A673 (cell line): ENCODE data around the gene PLCB2. TPM values are rescaled to one million over a fixed set of nuclear protein-coding genes. Genes with fewer than 3 reads are reported as not detected.
A peak's percentile ranks its signal among the peaks of the same experiment; 100 is the strongest.

Experiments
- Bru-seq: library from RNA; stranded (reverse); fragments of 400-500 nt; gene quantifications from one replicate; lab custom pipeline; 2021; lab: Mats Ljungman, UMichigan
- BruChase-seq, 2 experiments: library from RNA; stranded (reverse); fragments of 400-500 nt; gene quantifications; one replicate each; lab custom pipeline; 2021; lab: Mats Ljungman, UMichigan
- BruUV-seq: library from RNA; stranded (reverse); fragments of 400-500 nt; replicated peaks from 2 replicates; lab custom pipeline; 2021; lab: Mats Ljungman, UMichigan
- CTCF ChIA-PET: fragments of 300-600 bp; sonication (Branson Sonifier 250); formaldehyde crosslinking; loops from one replicate; lab custom pipeline; 2022; ENCODE audit warnings: antibody characterized with exemption; lab: Charles Lee
- POLR2A ChIA-PET: fragments of 300-600 bp; sonication (Branson Sonifier 250); formaldehyde crosslinking; loops from one replicate; lab custom pipeline; 2022; ENCODE audit warnings: antibody characterized with exemption; ENCODE audit not compliant: low non-redundant PET; lab: Charles Lee
- DNase-seq: peaks from one replicate; pipeline ENCODE4 v3.0.0-alpha.2; 2015; ENCODE audit warnings: low spot score
- H3K27ac ChIP-seq: fragments of 200-600 bp; sonication (generic); 2 replicates; pipeline ENCODE4 v1.5.1; 2016; ENCODE audit warnings: mixed run types, low read depth, mild to moderate bottlenecking, mixed read lengths, antibody characterized with exemption, low read length; ENCODE audit not compliant: poor library complexity, severe bottlenecking
- H3K27me3 ChIP-seq: fragments of 200-600 bp; sonication (generic); replicated peaks from 2 replicates; pipeline ENCODE4 v1.6.1; 2017; ENCODE audit warnings: mixed run types, low read depth, mild to moderate bottlenecking, mixed read lengths, antibody characterized with exemption, low read length; ENCODE audit not compliant: insufficient read depth, poor library complexity
- H3K36me3 ChIP-seq: fragments of 200-600 bp; sonication (generic); 2 replicates; pipeline ENCODE4 v1.6.1; 2016; ENCODE audit warnings: mixed run types, mild to moderate bottlenecking, mixed read lengths, antibody characterized with exemption, low read length; ENCODE audit not compliant: insufficient read depth, poor library complexity, severe bottlenecking
- H3K4me1 ChIP-seq: fragments of 200-600 bp; sonication (generic); 2 replicates; pipeline ENCODE4 v1.6.1; 2017; ENCODE audit warnings: mixed run types, mild to moderate bottlenecking, mixed read lengths, antibody characterized with exemption, low read length; ENCODE audit not compliant: insufficient read depth, poor library complexity, severe bottlenecking
- H3K4me3 ChIP-seq: fragments of 200-600 bp; sonication (generic); 2 replicates; pipeline ENCODE4 v1.5.1; 2016; ENCODE audit warnings: low read depth, mixed run types, mild to moderate bottlenecking, mixed read lengths, low read length; ENCODE audit not compliant: poor library complexity, severe bottlenecking
- H3K9me3 ChIP-seq: fragments of 200-600 bp; sonication (generic); 2 replicates; pipeline ENCODE4 v1.6.1; 2016; ENCODE audit warnings: mixed run types, low read depth, mild to moderate bottlenecking, mixed read lengths, antibody characterized with exemption, low read length; ENCODE audit not compliant: poor library complexity, severe bottlenecking
- EZH2 ChIP-seq: fragments of 200-600 bp; sonication (generic); IDR thresholded peaks from 2 replicates; pipeline ENCODE4 v1.6.1; 2017; ENCODE audit warnings: borderline replicate concordance, low read depth, mild to moderate bottlenecking, mixed read lengths, antibody characterized with exemption, low read length; ENCODE audit not compliant: poor library complexity, severe bottlenecking
- intact Hi-C: fragments of 100-400 bp; cut with micrococcal nuclease; formaldehyde crosslinking; loops from one replicate; pipeline ENCODE4 v1.10.0; 2022; ENCODE audit not compliant: unreplicated experiment
- long read RNA-seq: library from polyadenylated mRNA; stranded (forward); transcript quantifications from one replicate; pipeline ENCODE4 v2.0.0, GENCODE V29; 2022
- total RNA-seq: library from RNA; stranded (reverse); gene quantifications from 2 replicates; pipeline ENCODE4 v1.2.3, GENCODE V29; 2021
- TF ChIP-seq, protein P1 (sequence below): fragments of 300-800, 200-600 bp; sonication (generic); conservative IDR thresholded peaks from 2 replicates; pipeline ENCODE4 v1.5.1; 2017; ENCODE audit warnings: low read depth, mild to moderate bottlenecking, antibody characterized with exemption, low read length, moderate library complexity, mixed read lengths

Gene PLCB2, protein sequence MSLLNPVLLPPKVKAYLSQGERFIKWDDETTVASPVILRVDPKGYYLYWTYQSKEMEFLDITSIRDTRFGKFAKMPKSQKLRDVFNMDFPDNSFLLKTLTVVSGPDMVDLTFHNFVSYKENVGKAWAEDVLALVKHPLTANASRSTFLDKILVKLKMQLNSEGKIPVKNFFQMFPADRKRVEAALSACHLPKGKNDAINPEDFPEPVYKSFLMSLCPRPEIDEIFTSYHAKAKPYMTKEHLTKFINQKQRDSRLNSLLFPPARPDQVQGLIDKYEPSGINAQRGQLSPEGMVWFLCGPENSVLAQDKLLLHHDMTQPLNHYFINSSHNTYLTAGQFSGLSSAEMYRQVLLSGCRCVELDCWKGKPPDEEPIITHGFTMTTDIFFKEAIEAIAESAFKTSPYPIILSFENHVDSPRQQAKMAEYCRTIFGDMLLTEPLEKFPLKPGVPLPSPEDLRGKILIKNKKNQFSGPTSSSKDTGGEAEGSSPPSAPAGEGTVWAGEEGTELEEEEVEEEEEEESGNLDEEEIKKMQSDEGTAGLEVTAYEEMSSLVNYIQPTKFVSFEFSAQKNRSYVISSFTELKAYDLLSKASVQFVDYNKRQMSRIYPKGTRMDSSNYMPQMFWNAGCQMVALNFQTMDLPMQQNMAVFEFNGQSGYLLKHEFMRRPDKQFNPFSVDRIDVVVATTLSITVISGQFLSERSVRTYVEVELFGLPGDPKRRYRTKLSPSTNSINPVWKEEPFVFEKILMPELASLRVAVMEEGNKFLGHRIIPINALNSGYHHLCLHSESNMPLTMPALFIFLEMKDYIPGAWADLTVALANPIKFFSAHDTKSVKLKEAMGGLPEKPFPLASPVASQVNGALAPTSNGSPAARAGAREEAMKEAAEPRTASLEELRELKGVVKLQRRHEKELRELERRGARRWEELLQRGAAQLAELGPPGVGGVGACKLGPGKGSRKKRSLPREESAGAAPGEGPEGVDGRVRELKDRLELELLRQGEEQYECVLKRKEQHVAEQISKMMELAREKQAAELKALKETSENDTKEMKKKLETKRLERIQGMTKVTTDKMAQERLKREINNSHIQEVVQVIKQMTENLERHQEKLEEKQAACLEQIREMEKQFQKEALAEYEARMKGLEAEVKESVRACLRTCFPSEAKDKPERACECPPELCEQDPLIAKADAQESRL
- total RNA-seq (5.6 and 6.6 TPM in 2 replicates), Bru-seq, nascent RNA (percentile 19 among the genes with signal in this experiment), BruChase-seq, experiment 1, labeled RNA remaining after a 2-hour chase (percentile 11 among the genes with signal in this experiment), BruChase-seq, experiment 2, labeled RNA remaining after a 6-hour chase (percentile 26 among the genes with signal in this experiment)
- long read RNA-seq, partial matches to known transcripts, result 8 of 20 reads
- long read RNA-seq, other reads (novel, unspliced or antisense), result 8 of 20 reads

DNA sequence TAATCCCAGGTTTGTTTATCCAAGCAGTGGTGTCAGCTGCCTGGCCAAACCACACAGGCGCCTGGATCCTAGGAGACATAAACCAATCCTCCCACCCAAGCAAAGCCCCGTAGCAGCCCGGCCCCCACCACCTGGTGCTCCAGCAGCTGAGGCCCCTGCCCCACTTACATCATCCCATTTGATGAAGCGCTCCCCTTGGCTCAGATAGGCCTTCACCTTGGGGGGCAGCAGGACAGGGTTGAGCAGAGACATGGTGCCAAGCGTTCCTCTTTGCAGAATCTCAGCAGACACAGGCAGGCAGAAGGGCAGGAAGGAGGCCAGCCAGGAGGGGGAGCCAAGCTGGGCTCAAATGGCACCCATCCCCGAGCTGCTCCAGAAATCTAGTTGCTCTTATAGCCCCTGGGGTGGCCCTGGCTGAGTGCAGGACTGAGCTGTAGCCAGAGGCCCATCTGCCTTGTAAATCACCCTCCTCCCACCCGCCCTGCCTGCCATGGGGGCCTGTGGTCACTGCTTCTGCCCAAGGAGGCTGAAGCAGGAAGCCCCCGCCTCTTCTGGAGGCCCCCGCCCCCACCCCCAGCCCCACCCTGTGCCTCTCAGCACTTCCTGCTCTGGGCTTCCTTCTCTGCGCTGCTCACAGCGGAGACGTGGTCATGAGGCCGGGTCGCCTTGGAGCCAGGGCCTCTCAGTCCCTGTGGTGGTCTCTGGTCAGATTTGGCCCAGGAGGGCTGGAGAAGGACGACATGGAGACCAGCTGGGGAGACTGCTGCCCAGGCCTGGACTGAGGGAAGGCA is at the start of gene PLCB2:
Gene PLCB2 (minus strand): TSS at position 515 of the 791 bp plus-strand sequence. CDS start 263 bp downstream, at position 252.
- Histone ChIP-seq H3K27ac (no peak within 1 kb of the TSS), H3K9me3 (no peaks in the 10 kb centered on the region), H3K4me3 (no peak within 1 kb of the TSS), H3K27me3 (no peaks in the 10 kb centered on the region), H3K36me3 (no peaks in the 10 kb centered on the region), H3K4me1 (no peaks in the 10 kb centered on the region)
- POLR2A ChIA-PET, result no interaction called here
- BruUV-seq, result no TSS peak
- CTCF ChIA-PET, result no interaction called here
- intact Hi-C loops, result no loop called here
- no peak for DNase-seq
- no peak for TF ChIP-seq EZH2
- TF ChIP-seq, protein P1, sequence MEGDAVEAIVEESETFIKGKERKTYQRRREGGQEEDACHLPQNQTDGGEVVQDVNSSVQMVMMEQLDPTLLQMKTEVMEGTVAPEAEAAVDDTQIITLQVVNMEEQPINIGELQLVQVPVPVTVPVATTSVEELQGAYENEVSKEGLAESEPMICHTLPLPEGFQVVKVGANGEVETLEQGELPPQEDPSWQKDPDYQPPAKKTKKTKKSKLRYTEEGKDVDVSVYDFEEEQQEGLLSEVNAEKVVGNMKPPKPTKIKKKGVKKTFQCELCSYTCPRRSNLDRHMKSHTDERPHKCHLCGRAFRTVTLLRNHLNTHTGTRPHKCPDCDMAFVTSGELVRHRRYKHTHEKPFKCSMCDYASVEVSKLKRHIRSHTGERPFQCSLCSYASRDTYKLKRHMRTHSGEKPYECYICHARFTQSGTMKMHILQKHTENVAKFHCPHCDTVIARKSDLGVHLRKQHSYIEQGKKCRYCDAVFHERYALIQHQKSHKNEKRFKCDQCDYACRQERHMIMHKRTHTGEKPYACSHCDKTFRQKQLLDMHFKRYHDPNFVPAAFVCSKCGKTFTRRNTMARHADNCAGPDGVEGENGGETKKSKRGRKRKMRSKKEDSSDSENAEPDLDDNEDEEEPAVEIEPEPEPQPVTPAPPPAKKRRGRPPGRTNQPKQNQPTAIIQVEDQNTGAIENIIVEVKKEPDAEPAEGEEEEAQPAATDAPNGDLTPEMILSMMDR, result peak; percentile 41; the same call in 1 of the 2 replicates

DNA sequence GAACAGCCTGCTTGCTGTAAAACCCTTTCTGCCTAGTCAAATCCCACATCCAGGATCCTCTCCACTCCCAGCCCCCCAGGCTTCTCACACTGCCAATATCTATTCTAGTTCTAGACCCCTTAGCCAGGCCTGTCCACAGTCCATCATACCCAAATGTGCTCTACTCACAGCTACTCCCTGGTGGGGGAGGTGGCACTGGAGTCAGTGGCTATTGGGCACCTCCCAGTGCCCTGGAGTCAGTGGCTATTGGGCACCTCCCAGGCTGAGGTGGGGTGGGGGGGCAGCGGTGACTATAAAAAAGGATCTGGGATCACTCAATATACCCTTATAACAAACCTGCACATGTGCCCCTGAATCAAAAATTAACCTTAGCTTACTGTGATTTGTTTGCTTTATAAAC is 49.5 kb upstream of the PLCB2 start:
- TF ChIP-seq EZH2, result no peak
- TF ChIP-seq, protein P1, result no peak
- Histone ChIP-seq H3K36me3 (no peaks in the 10 kb centered on the region), H3K4me1 (peaks cover 22% of the 10 kb centered on the region), H3K27ac (no peak overlapping the region), H3K9me3 (no peaks in the 10 kb centered on the region), H3K4me3 (peak overlapping the region; percentile 53), H3K27me3 (no peaks in the 10 kb centered on the region)
- CTCF ChIA-PET, result interaction anchor here (2.3 kb wide), 1 partner anchor 13 kb away, joined by 9 read pairs; no protein-coding TSS in a partner anchor
- no peak for DNase-seq
- POLR2A ChIA-PET, result interaction anchor here (0.6 kb wide), 1 partner anchor 47 kb away, joined by 6 read pairs; no protein-coding TSS in a partner anchor
- no TSS peak for BruUV-seq
- intact Hi-C loops, result no loop called here
